ENCODE measurements around the gene RUVBL2.

The RUVBL2 gene

DNA sequence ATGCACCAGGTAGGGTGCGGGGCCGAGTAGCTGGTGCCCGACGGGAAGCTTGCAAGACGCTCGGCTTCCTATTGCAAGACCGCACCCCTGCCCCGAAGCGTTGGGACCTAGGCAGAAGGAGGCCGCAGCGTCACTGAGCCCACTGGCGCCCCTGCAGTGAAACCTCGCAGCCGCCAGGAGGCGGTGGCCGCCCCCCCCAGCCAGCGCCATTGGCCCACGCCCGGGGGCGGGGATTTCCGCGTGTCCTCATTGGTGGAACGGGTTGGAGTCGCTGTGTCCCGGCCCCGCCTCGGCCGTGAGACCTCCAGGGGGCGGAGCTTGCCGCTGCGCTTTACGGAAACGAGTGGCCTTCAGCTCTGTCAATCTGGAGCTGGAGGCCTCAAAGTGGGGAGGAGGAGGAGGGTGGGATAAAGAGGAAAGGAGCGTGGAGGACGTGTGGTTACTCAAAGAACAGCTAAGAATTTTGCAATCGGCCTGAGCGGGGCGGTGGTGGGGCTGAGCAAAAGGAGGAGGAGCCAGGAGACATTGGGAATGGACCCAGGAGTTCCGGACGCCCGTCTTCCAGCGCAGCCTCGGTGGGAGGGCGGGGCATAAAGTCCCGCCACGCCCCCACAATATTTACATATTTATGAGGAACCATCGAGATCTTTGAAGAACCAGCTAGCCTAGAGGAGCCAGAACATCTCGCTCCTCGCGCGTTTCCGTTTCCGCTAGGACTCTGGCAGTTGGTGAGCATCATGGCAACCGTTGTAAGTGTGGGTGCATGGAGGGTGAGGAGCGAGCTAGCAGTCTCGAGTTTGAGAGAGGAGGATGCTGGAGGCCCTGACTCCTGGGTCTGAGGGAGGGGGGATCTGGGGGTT is at the start of gene RUVBL2, which contains the start of gene GYS1:
TSS of gene RUVBL2 (plus strand) at position 713 of the 860 bp plus-strand sequence. CDS start at position 738, 25 bp downstream.
TSS of gene GYS1 (minus strand) at position 135 of the 860 bp plus-strand sequence. CDS start 197 bp downstream, outside the sequence.
- peak; percentile 99 for FAIRE-seq

GRCh38 chr19:48945415-48945814 is 48.3 kb upstream of the RUVBL2 start:
- no peak for FAIRE-seq

- FAIRE-seq = no peak
These were observed 47.9 kb upstream of the RUVBL2 start for GRCh38 chr19:48945817-48946216.

DNA sequence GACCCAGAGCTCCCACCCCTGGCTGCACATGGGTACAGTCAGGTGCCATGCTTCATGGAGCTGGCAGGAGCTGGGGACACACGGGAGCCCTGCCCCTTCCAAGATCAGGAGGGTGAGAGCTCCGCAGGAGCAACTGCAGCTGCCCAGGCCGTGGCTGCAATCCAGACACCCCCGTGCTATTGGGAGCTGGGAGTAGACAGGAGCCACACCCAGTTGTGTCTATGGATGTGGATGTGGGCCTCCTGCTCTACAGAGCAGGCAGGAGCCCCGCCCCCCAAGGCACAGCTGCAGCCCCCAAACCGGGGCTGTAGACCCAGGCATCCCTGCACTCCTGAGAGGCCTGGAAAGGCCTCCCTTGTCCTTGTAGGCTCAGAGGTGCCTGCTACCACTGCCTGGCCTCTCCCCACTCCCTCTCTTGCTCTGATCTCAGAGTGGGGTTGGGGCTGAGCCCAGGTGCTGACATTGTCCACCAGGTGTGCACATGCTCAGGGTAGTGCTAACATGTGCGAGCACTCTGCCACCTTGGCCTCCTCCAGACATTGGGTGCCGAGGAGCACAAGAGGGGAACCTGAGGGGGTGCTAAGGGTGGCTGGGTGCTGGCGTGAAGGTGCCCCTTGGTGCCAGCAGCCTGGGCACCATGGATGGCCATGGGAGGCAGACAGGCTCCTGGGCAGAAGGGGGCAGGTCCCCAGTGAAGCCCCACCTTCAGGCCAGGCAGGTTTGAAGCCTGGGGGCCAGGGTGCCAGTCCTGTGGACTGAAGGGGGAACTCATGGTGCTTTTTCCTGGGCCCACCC is 47.0 kb upstream of the RUVBL2 start:
- no peak for FAIRE-seq

- FAIRE-seq = no peak
These were observed 46.5 kb upstream of the RUVBL2 start for GRCh38 chr19:48947258-48947542.

DNA sequence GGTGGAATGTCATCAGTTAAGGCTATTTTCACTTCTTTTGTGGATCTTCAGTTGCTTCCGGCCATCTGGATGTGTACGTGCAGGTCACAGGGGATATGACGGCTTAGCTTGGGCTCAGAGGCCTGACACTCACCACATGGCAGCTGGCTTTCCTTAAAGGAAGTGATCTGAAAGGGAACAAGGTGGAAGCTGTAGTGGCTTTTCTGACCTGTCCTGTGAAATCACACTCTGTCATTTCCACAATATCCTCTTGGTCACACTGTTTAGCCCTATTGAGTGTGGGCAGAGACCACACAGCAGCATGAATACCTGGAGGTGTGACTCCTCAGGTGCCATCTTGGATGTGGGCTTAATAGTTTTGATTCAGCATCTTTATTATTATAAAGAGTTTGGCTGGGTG is 43.5 kb upstream of the RUVBL2 start:
- FAIRE-seq = no peak

DNA sequence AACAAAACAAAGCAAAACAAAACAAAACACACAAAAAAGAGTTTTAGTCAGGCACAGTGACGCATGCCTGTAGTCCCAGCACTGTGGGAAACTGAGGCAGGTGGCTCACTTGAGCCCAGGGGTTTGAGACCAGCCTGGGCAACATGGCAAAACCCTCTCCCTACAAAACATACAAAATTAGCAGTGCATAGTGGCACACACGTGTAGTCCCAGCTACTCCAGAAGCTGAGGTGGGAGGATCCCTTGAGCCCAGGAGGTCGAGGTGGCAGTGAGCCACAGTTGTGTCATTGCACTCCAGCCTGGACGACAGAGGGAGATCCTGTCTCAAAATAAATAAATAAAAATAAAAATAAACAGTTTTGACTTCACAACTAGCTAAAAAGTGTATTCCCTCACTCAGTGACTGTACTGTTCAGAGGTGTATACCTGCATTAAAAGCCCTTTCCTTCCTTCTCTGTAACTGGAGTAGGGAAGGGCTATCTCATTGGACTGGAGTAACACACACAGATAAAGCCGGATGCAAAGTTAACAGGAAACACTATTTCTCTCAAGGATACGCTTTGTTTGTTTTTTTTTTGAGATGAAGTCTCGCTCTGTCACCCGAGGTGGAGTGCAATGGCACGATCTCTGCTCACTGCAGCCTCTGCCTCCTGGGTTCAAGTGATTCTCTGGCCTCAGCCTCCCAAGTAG is 42.7 kb upstream of the RUVBL2 start:
- FAIRE-seq = no peak

DNA sequence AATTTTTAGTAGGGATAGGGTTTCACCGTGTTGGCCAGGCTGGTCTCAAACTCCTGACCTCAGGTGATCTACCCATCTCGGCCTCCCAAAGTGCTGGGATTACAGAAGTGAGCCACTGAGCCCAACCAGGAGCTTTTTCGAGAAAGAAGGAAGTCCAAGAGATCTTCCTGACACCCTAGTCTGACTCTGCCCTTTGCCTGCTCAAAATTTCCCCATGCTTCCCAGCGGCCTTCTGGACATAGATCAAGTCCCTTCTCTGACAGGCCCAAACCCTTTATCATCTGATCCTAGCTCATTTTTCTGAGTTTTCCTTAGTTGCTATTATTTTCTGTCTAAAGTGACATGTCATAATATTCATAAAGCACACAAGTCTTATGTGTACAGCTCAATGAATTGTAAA is 40.5 kb upstream of the RUVBL2 start:
- FAIRE-seq = no peak

DNA sequence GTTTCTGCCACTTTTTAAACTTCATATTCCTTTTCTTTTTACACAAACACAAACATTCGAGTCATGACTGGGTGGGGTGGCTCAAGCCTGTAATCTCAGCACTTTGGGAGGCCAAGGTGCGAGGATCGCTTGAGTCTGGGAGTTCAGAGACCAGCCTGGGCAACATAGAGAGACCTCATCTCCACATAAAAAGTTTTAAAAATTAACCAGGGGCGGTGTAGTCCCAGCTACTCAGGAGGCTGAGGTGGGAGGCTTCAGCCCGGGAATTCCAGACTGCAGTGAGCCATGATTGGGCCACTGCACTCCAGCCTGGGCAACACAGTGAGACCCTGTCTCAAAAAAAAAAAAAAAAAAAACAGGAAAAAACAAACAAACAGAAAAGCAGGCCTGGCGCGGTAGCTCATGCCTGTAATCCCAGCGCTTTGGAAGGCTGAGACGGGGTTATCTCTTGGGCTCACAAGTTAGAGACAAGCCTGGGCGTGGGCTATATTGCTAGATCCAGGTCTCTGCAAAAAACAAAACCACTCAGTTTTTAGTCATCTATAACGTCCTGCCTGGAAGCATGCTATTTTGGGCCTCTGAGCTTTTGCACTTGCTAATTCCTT is 39.6 kb upstream of the RUVBL2 start:
- no peak for FAIRE-seq

- no peak for FAIRE-seq
These were observed 38.9 kb upstream of the RUVBL2 start, which contains the start of gene BAX for GRCh38 chr19:48954595-48955307. Gene BAX, plus strand, starts transcription at chr19:48954875. Its CDS starts 54 bp downstream, at chr19:48954929.

- no peak for FAIRE-seq
These were observed 38.3 kb upstream of the RUVBL2 start for GRCh38 chr19:48955308-48955958.

DNA sequence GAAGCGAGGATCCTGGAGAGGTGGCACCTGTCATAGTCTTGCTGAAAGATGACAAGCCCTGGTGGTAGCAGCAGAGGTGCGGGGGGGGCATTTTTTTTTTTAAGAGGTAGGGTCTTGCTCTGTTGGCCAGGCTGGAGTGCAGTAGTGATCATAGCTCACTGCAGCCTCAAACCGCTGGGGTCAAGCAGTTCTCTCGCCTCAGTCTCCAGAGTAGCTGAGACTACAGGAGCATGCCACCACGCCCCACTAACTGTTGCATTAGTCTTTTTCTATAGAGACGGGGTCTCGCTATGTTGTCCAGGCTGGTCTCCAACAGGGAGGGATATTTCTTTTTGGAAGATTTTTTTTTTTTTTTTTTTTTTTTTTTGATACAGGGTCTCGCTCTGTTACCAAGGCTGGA is 35.7 kb upstream of the RUVBL2 start:
- FAIRE-seq = no peak

GRCh38 chr19:48959341-48960239 is 34.1 kb upstream of the RUVBL2 start:
- FAIRE-seq = no peak

- FAIRE-seq = no peak
These were observed 32.5 kb upstream of the RUVBL2 start for GRCh38 chr19:48961051-48961649.

GRCh38 chr19:48961673-48962028 is 32.0 kb upstream of the RUVBL2 start:
- FAIRE-seq = no peak

DNA sequence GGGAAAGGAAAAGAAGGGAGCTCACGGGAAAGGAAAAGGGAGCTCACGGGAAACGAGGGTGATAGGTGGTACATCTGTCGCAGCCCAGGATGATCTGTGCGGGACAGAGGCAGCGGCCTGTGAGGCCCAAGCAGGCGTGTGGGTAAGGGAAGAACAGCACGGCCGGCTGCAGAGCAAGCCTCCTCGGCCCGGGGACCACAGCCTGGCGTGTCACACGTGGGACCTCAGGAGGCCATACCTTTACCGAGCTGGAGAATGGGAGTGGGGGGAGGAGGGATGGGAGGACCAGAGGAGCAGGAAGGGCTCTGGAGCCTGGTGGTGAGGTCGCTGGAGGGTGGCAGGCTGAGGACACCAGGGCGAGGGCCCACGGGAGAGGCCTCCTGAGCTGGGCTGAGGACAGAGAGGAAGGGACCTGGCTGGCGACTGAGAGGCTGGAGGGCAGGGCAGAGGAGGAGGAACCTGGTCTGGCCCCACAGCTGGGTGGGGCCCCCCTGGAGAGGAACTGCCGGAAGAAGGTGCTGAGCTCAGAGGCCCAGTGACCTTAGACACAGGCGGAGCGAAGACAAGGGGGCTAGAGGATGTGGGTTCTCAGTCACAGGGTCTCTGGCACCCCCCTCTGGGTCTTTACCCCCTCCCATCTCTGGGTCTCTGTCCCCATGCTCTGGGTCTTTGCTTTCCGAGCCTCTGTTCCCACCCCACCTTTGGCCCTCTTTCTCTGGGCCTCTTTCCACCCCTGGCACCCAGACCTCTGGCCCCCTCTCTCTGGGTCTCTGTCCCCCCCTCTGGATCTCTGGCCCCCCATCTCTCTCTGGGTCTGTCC is 31.4 kb upstream of the RUVBL2 start:
- no peak for FAIRE-seq

- FAIRE-seq = no peak
These were observed 30.9 kb upstream of the RUVBL2 start for GRCh38 chr19:48962849-48963165.

- no peak for FAIRE-seq
These were observed 30.1 kb upstream of the RUVBL2 start for GRCh38 chr19:48963371-48964204.
